GM18507 (cell line): Measurements from ENCODE around the gene TBC1D5.
A peak's percentile ranks its signal among the peaks of the same experiment; 100 is the strongest.
"Not testable (repeated sequence)": the region's sequence is repeated elsewhere in the genome, so short reads cannot be mapped to it uniquely, and the experiment has no call there.

ENCODE experiments used
- DNase-seq: peaks from one replicate; pipeline ENCODE4 v3.0.0; 2011; ENCODE audit warnings: low read depth; ENCODE audit not compliant: insufficient read length; ENCODE audit errors: extremely low spot score
- FAIRE-seq: peaks from 2 replicates; lab custom pipeline; 2011; peaks lifted over from hg19 to GRCh38; lab: Jason Lieb, UNC

TBC1D5 gene

GRCh38 chr3:17144665-17144993, 597.8 kb downstream of the TBC1D5 start:
- DNase-seq (no peak), FAIRE-seq (no peak)

DNA sequence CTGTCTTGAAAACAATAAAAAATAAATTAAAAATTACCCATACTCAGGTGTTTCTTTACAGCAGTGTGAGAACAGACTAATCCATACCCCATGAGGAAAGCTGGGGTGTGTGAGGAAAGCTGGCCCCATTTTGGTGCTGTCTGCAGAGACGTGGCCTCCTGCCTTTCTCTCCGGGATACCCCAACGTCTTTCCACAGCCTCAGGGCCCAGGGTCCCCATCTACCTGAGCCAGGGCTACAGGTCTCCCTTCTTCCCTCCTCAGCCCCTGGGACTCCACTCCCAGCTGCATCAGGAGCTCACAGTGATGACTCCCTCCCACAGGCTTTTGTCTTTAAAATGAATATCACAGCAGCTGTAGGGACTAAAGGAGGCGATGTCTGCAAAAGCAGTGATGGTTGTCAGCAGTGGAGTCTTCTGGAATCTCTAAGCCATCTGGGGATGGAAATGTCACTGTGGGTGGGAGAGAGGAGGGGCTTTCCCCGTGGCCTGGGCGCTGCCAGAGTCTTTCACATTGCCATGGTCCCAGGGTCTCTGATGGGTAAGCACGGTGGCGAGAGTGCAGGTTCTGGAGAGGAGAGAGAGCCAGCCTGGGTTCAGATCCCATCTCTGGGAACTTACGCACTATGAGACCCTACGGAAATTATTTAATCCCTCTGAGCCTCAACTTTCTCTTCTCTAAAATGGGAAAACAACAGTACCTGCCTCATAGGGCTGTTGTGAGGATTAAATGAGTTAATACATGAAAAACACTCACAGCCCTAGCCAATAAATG, 598.4 kb downstream of the TBC1D5 start:
- FAIRE-seq (no peak), DNase-seq (no peak)

DNA sequence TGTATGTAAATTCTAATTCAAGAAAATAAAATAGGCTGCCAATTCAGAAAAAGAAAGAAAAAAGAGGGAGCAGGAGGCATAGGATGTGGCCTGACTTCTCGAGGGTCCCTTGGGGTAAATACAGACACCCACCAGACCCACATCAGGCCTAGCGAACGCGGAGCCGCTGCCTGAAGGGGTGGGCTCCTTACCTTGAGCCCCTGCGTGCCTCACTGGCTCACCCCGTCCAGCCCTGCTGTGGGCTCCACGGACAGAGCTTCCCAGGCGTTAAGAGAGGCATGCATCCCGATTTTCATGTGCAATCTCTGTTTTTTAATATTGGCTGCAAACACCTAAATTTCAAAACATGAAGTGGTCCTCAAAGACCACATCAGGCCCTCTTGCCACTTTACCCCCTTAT, 599.9 kb downstream of the TBC1D5 start:
- DNase-seq (no peak), FAIRE-seq (no peak)

DNA sequence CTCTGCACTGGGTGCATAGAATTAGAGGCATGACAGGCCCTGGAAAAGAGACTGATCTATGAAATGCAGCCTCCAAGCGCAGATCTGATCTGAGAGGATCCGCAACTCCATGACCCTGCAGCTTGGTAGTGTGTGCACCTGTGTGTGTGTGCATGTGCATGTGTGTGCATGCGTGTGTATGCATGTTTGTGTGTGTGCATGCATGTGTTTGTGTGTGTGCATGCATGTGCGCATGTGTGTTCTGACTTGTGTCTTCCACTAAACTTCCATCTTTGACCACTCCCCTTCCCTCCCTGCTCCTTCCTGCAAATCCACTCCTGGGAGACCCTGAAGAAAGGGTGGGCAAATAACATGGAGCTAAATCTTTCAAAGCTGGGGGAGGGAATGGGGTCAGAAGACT, 600.7 kb downstream of the TBC1D5 start:
- FAIRE-seq (no peak), DNase-seq (no peak)

GRCh38 chr3:17140670-17141505, 601.5 kb downstream of the TBC1D5 start:
- DNase-seq (no peak), FAIRE-seq (peak; percentile 5)

DNA sequence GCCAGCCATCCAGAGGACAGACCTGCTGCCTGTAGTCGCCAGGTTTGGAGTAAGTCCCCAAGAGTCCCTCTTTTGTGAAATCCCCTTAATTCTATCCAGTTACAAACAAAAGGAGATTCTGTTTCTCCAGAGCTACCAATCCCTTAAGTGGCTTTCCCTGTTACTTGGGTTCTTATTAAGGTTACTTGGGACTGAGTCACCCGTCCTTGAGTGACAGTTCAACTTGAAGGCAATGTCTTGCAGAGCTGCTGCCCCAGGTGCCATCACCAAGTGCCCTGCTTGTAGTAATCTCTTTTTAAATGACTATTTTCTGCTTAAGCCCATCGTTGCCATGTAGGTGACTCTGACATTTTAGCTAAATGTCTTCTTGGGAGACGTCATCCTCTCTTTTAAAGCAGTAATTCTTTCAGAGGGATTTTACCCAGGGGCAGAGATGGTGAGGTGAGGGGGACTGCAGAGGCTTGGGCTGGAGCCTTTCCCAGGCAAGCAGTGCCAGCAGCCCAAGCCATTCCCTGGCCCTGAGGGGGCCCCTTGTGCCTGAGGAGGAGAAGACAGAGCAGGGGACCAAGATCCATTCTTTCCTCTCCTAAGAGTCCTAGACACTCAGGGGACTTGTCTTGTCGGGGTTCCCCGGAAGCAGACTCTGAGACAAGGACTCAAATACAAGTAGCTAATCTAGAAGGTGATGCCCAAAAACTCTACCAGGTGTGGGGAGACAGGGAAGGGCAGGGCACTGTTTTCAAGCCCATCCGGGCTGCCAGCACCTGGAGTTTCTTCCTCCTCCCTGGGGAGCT, 604.0 kb downstream of the TBC1D5 start:
- no peak for DNase-seq
- FAIRE-seq: no peak

DNA sequence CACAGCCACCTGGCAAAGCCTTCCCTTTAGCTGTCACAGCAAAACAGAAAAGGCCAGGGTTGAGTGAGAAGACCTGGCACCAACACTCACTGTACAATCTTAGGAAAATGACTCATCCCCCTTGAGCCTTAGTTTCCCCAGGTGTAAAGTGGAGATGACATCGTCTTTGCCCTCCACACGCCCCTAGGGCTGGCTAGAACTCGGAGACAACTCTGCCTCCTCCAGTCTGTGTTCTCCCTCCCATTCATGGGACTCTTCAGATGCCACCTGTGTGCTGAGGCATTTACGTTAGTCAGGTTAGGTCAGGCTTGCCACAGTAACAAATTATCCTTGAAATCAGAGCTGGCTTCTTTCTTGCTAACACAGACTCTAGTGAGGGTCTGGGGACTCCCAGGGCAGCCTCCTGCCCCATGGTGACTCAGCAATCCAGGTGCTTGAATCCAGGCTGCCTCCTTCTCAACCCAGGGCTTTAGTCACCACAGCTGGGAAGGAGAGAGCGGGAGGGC, 605.1 kb downstream of the TBC1D5 start:
- DNase-seq: no peak
- FAIRE-seq: no peak

DNA sequence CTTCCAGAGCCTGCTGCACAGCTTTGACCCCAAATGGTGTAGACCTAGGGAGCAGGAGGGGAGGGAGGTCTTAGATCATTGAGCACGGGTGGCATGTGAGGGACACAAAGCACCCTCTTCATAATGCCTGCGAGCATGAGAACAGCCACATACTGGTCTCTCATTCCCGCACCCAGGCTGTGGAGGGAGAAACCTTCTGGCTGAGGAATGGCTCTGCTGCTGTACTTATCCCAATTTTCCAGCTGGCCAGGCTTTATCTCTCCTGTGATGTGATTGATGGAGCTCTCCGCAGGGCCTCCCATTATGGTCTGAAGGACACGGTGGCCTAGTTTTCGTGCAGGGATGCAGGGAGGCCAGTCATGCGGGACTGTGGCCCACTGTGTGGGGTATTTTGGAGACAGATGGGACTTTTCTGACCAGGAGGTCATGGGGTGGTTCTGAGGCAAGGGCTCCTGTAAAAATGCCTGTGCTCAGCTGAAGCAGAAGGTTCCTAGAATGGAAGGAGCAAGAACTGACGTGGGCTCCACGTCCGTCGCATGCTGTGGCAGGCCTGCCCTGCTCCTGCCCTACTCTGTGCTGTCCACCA, 606.2 kb downstream of the TBC1D5 start:
- no peak for FAIRE-seq
- no peak for DNase-seq

DNA sequence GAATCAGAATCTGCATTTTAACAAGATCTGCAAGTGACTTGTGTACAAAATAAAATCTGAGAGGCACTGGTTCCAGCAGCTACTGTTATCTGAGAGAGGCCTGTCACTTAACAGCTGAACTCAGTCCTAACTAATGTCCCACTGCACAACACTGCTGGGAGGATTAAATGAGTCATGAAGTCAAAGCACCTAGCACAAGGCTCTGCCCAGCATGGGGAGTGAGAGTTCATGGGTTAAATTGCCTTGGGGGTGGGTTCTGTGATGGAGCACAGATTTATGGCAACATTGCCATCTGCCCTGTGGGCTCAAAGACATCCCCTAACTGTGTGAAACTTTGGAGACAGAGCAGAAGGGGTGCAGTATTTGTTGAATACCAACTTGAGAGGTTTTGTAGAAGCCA, 606.7 kb downstream of the TBC1D5 start:
- DNase-seq: no peak
- no peak for FAIRE-seq

DNA sequence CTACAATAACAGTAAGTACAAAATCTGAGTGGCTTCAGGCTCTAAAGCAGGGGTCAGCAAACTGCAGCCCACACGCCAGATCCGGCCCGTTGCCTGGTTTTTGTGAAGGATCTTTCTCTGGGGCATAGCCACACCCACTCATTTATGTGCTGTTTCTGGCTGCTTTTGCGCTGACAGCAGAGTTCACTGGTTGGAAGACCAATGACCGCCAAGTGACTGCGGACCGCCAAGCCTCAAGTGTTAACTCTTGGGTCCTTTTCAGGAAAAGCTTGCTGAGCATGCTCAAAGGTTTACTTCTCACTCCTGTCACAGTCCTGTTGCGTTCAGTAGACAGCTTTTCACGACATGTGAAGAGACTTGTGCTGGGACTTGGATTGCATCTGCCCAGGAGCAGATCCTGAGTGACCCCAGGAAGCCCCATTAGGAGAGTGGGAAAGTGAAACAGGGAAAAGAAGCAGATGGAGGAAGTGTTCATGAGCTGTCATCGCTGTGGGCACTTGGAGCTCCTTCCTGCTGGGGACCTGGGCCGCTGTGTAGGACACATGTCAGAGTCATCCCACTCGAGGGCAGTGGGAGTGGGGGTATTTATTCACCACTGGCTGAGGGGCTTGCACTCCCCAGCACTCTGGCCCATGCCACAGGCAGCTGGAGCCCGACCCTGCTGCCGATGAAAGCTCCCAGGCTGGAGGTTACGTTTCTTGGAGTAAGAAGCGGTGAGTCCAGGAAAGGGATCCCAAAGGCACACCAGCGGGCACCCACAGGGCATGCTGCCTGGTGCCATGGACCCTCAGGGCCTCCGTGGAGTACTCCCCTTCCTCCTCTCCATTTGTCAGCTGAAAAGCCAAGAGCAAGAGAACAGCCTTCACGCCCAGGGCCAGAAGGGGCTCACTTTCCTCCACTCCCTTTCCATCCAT, 608.5 kb downstream of the TBC1D5 start:
- FAIRE-seq (no peak), DNase-seq (no peak)

- FAIRE-seq (no peak), DNase-seq (no peak)
Observed at GRCh38 chr3:17132286-17133115, 609.9 kb downstream of the TBC1D5 start.

DNA sequence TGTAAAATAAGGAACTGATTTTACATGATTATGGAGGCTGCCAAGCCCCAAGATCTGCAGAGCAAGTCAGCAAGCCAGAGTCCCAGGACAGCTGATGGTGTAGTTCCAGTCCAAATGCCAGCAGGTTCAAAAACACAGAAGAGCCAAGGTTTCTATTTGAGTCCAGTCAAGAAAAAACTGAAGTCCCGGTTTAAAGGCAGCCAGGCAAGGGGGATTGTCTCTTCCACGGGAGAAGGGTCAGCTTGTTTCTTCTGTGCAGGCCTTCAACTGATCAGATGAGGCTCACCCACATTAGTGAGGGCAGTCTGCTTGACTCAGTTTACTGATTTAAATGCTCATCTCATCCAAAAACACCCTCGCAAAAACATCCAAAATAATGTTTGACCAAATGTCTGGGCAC, 611.5 kb downstream of the TBC1D5 start:
- DNase-seq (no peak), FAIRE-seq (no peak)

GRCh38 chr3:17129556-17129955, 612.9 kb downstream of the TBC1D5 start:
- DNase-seq (no peak), FAIRE-seq (no peak)

GRCh38 chr3:17128671-17129070, 613.8 kb downstream of the TBC1D5 start:
- not testable (repeated sequence) for DNase-seq, FAIRE-seq

DNA sequence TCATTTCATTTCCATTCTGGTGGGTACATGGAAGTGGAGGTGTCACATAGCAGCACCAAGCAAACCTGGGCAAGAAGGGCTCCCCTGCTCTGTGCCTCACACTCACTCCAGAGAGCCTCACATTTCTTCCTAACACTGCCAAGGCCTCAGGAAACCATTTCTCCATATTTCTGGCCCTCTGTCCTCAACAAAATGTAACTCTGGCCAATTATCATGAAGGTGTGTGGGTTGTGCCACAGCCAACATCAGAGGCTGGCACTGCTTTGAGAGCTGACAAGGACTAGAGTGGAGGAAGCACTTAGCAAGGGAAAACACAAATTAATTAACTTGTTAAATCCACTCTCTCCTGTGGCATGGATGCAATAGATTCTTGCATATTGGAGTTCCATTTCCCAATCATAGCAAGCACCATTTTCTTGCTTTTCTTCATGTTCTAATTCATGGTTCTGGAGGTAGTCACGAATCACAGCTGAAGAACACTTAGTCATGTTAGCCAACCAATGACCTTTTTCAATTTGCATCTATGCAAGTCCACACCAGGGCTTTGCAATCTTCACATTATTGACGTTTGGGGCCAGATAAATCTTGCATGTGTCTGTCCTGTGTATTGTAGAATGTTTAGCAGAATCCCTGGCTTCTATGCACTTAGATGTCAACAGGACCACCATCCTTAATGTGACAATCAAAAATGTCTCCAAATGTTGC, 616.5 kb downstream of the TBC1D5 start:
- no peak for FAIRE-seq
- DNase-seq: no peak

DNA sequence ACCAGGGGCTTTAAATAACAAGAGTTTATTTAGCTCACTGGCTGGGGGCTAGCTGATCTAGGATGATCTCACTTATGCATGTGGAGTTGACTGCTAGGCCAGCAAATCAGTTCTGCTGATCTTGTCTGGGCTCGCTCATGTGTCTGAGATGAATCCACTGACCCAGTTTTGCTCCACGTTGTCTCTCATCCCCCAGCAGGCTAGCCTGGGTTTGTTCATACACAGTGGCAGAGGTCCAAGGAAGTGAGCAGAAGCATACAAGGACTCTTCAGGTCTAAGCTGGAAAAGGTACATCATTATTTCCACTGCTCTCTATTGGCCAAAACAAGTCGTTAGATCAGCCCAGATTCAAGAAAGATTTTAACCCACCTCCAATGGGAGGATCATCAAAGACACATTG, 619.7 kb downstream of the TBC1D5 start:
- no peak for DNase-seq
- FAIRE-seq: no peak

GRCh38 chr3:17121336-17121735, 621.1 kb downstream of the TBC1D5 start:
- DNase-seq: no peak
- no peak for FAIRE-seq
